ENCODE results near the gene EFCAB6.

The EFCAB6 gene

DNA sequence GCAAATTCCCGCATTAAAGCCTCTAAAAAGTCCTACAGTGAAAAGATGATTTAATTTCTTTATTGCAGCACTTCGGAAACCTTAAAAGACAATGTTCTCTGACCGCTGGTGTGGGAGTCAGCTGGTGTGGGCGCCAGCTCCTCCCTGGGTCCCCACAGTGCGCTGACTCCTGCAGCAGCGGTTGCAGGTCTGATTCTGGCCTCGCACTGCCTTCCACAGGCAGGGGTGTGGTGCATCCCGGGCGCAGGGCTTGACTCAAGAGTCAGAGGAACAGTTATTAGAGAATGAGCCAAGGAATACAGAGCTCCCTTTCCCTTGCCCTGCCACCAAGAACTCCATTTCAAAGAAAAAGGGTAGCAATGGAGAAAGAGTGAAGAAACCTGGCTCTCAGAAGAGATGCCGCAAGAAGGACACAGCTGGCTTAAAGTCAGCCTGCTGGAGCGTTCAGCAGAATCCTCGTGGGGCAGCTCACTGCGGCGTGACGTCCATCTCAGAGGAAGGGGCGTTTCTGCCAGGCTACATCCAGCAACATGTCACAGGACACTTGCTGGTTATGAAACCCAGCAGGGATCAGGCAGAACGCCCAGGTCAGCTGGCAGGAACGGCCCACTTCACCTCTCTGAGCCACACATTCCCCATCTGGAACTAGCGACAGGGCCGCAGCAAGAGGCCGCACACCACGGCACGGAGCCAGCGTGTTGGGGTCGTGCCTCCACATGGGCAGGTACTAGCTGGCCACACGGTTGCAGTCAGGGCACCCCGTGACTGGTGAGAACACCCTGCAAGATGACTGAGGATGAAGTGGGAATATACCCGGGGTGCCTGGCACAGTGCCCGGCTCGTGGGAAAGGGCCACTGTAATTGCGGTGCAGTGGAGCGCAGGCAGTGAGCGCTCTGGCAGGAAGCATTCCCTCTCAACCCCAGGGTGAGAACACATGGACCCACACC is 18.1 kb upstream of the EFCAB6 start:
- DNase-seq = no peak

DNA sequence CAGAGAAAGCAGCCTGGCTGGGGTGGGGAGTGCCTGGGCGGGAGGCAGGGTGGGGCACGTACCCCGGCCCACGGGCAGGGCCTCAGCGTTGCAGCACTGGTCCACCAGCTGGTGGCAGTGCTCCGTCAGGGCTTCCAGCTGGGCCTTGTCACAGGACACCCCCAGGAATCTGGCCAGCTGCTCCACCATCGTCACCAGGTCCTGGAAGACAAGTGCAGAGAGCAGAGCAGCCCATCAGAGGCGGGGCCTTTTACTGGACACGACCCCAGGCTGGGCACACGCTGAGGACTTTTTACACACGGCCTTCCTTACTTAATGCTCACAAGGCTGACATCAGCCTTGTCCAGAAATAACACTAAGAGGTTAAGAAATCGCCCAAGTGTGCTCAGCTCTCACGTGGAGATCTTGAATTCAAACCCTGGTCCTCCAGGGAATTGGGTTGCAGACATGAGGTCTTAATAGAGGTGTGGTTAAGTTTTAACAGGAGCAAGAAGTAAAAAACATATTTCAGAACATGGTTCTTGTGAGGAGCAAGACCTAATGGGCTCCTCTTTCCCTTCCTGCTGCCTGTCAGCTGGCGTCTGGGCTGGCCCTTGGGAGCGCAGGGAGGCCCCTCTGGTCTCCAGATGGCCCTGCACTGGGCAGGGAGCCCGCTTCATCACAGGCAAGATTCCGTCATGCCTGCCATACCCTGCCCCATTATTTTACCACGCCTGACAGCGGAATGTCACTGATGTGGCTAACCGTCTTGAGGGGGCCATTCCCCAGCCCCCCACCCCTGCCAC is 17.1 kb upstream of the EFCAB6 start:
- no peak for DNase-seq

DNA sequence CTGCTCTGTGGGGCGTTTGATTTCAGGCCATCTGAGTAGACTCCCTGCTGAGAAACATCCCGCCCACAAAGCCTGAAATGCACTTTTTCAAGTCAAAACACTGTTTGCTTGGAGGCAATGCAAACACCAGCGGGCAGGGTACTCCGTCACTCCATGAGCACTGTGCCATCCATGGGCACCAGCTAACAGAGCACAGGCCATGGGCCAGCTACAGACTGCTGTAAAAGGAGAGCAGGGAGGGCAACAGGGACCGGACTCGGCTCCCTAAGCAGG is 16.6 kb upstream of the EFCAB6 start:
- no peak for DNase-seq

DNA sequence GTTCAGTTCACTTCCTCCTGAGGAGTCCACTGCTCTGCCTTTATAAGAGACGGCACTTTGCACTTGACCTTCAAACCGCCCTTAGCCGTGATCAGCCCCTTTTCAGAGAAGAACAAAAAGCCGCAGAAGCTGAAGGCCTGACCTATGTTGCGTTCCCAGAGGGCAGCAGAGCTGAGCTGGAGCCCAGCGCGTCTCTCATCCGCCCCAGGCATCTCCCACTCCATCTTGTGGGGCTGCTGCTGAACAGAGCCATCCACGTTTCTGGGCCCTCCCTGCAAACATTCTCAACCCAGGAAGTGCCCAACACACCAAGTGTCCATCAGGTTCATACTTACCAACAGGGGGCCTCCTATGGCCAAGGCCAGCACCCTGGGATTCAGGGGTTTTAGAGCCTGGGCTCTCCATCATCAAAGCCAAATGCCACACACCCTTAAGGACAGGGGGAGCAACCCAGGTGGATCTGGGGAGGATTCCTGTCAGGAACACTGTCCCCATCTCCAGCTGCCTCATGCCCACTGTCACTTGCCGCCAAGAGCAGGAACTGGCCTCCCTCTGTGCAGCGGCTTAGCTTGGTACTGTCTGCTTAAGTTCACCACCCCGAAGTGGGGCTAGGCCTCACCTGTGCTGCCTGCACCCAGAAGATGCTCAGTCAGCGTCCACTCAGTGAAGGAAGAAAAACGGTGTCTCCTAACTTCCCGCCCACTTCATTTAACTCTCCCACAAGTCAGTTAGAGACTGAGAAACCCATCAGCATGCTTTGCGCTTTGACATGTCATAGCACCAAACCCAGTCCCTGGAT is 16.0 kb upstream of the EFCAB6 start:
- no peak for DNase-seq

- DNase-seq = no peak
Observed at GRCh38 chr22:43827003-43827735, 15.1 kb upstream of the EFCAB6 start.

GRCh38 chr22:43826142-43827002 is 14.3 kb upstream of the EFCAB6 start:
- DNase-seq = no peak

GRCh38 chr22:43825651-43826050 is 13.5 kb upstream of the EFCAB6 start:
- DNase-seq = no peak

GRCh38 chr22:43824724-43825420 is 12.8 kb upstream of the EFCAB6 start:
- DNase-seq = no peak

GRCh38 chr22:43823911-43824665 is 12.0 kb upstream of the EFCAB6 start:
- DNase-seq = no peak

DNA sequence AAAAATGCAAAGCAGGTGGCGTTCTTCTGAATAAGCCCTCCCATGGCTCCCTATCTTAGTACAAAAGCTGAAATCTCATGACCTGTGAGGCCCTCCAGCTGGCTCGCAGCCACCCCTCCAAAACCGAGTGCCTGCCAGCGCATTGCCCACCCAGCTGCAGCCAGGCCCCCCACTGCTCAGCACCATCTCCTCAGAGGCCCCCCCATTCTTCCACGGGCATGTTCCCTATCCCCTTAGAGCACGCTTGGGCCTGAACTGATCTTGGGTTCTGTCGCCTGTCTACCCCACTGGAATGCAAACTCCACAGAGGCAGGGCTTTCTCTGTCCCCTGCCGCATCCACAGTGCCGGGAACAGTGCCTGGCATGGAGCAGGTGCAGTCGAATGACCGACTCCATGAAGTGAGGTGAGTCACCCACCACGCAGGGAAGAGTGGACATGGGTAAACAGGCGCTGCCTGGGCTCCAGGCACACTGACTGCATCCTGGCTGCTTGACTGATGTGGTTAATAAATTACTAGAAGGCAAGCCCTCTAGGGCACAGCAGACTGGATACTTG is 11.3 kb upstream of the EFCAB6 start:
- no peak for DNase-seq

DNA sequence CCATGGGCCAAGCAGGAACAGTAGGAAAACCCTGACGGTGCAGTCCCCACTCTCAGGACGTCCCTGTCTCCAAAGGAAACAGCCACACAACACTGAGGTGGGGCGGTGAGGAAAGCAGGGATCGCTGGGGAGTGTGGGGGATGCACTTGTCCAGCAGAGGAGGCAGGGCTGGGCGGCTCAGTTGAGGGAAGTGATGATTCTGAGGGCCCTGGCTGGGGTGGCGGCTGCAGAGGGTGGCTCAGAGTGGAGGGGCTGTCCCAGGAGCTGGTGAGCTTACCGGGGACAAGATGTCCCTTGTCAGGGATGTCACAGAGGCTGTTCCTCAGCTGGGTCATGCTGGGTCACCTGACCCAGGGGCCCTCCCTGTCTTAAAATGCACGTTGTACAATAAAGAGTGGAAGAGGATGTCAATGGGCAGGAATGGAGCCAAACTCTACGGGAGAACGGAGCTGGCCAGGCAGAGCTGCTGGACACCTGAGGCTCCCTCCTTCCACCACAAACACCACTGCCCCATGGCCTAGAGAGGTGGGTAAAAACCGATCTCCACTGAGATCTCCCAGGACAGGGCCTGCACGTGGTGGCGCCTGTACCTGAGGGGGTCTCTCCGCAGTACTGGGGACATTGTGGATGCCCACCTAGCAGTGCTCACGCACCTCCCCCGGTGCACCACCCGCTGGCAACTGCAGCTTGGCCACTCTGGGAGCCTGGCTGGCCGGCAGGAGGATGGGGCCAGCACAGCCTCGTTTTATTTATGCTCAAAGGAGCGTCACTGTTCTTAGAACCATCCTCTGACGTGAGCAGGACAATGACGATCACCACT is 9.7 kb upstream of the EFCAB6 start:
- no peak for DNase-seq

DNA sequence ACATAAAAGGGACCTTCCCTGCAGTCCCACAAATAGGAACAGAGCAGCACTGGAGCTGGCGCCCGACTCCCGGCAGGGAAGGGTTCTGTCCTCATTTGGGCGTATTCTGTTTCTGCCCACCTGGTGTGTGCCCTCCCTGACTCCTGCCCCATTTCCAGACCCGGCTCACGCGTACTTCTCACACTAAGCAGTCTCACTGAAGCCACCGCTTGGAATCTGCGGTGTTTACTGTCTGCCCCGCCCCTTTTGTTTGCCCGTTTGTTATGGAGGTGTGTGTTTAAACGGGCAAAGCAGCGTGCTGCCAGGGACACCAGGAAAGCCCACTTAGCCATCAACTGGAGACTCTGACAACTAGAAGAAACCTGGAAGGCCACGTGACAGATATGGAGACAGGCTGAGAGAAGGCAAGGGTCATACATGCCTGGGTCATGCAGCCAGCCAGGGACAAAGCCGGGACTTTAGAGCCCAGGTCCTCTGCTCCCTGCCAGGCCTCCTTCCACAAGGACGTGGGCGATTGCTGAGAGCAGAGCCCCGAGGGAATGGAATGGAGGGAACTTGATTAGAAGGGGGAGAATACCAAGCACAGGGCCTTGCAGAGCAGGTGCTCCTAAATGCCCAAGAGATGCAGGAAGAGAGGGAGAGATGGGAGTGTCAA is 8.7 kb upstream of the EFCAB6 start:
- DNase-seq = no peak

GRCh38 chr22:43819931-43820640 is 8.0 kb upstream of the EFCAB6 start:
- no peak for DNase-seq

DNA sequence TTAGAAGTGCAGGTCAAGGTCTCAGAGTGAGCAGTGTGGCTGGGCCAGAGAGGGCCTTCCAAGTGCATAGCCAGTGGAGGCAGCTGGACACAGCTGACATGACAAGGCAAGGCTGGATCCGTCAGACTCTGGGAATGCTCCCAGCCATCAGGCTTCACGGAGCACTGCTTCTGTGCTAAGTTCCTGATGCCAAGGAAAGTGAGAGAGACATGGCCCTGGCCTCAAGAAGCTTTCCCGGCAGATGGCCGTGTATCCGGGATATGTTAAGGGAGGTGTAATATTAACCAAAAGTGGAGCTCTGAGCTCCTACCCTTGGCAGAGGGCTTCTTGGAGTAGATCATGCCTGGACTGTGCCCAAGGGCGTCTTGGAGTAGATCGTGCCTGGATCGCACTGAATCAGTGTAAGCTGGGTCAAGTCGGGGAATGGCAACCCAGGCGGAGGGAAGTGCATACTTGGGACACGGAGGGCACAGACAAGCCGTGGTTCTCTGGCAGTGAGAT is 7.4 kb upstream of the EFCAB6 start:
- DNase-seq = no peak

DNA sequence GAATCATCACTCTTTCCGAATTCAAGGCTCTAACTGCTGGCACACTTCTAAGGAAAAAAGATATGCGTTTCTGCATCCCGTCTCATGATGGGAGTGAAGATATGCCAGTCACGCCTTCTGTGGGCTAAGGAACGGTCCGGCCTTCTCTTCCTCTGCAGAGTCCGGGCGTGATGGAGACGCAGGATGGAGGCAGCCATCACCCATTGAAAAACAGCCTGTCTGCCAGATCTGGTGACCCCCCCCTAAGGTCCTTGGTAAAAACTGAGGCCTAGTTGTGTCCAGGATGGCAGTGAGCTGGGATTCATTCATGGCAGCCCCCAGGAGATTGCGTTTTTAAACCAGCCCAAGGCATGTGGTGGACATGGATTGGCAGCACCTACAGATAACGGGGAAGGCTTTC is 6.9 kb upstream of the EFCAB6 start:
- DNase-seq = no peak

GRCh38 chr22:43817402-43817801 is 5.3 kb upstream of the EFCAB6 start:
- DNase-seq = no peak

DNA sequence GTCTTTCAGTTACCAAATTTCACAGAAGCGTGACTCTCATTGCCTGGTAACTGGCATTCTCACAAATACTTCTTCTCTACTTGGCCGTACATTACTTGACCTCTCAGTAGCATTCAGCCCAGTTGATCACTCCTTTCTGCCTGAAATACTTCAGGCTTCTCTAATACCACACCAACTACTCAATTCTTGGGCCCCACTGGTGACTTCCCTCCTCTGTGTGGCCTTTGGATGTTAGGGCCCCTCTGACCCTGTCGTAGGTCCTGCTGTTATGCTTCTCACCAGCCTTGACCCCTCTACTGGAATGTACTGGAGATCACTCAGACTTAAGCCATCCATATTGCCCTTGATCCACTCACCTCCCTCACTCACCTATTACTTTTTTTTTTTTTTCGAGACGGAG is 2.2 kb upstream of the EFCAB6 start:
- DNase-seq = no peak

GRCh38 chr22:43812890-43813289 is 785 bp upstream of the EFCAB6 start:
- no peak for DNase-seq
